Bronchial epithelial cell (primary cell): ENCODE measurements around the gene GRK7. TPM values are rescaled to one million over a fixed set of nuclear protein-coding genes. Genes with fewer than 3 reads are reported as not detected.
A peak's percentile ranks its signal among the peaks of the same experiment; 100 is the strongest.
"Not testable (repeated sequence)": the region's sequence is repeated elsewhere in the genome, so short reads cannot be mapped to it uniquely, and the experiment has no call there.

ENCODE experiments used
- DNase-seq: peaks from one replicate; pipeline ENCODE4 v3.0.0-alpha.2; 2010; ENCODE audit warnings: low read depth
- FAIRE-seq: peaks from 2 replicates; lab custom pipeline; 2011; peaks lifted over from hg19 to GRCh38; lab: Jason Lieb, UNC
- H3K27me3 ChIP-seq: 2 replicates; pipeline ENCODE4 v1.5.1; 2011; ENCODE audit warnings: low read length; ENCODE audit not compliant: control insufficient read depth, insufficient read depth
- H3K36me3 ChIP-seq: 2 replicates; pipeline ENCODE4 v1.5.1; 2011; ENCODE audit warnings: low read length; ENCODE audit not compliant: control insufficient read depth, insufficient read depth
- H3K4me3 ChIP-seq: 2 replicates; pipeline ENCODE4 v1.5.1; 2011; ENCODE audit warnings: mild to moderate bottlenecking, low read depth, low read length, control low read depth
- total RNA-seq: library from RNA; depleted of rRNA; stranded (reverse); fragments of >200 nt; gene quantifications from 2 replicates; pipeline ENCODE4 v1.2.1, GENCODE V29; 2014
- TF ChIP-seq, protein P1 (sequence below): IDR thresholded peaks from 2 replicates; pipeline ENCODE4 v1.5.1; 2011; ENCODE audit warnings: mild to moderate bottlenecking, moderate library complexity, low read length, control low read depth, inconsistent platforms; ENCODE audit not compliant: insufficient read depth, severe bottlenecking

The GRK7 gene
- total RNA-seq, 1 donor from 2014 or later, result not detected

DNA sequence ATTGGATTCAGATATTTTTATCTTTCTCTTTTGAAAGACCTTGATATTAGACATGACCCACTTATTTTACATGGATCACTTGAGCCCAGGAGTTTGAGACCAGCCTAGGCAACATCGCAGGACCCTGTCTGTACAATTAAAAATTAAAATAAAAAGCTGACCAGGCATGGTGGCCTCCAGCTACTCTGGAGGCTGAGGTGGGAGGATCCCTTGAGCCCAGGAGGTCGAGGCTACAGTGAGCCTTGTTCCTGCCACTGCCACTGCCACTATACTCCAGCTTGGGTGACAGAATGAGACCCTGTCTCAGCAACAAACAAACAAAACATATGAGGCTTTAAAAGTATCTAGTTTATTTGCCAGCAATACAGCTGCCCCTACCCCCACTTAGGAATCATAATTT is 23.5 kb upstream of the GRK7 start:
- FAIRE-seq (no peak), DNase-seq (no peak)
- no peaks in the 10 kb centered on the region for H3K27me3 ChIP-seq
- peaks cover 7% of the 10 kb centered on the region for H3K36me3 ChIP-seq
- H3K4me3 ChIP-seq, result peak overlapping the region; percentile 70
- TF ChIP-seq, protein P1, sequence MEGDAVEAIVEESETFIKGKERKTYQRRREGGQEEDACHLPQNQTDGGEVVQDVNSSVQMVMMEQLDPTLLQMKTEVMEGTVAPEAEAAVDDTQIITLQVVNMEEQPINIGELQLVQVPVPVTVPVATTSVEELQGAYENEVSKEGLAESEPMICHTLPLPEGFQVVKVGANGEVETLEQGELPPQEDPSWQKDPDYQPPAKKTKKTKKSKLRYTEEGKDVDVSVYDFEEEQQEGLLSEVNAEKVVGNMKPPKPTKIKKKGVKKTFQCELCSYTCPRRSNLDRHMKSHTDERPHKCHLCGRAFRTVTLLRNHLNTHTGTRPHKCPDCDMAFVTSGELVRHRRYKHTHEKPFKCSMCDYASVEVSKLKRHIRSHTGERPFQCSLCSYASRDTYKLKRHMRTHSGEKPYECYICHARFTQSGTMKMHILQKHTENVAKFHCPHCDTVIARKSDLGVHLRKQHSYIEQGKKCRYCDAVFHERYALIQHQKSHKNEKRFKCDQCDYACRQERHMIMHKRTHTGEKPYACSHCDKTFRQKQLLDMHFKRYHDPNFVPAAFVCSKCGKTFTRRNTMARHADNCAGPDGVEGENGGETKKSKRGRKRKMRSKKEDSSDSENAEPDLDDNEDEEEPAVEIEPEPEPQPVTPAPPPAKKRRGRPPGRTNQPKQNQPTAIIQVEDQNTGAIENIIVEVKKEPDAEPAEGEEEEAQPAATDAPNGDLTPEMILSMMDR, result no peak

DNA sequence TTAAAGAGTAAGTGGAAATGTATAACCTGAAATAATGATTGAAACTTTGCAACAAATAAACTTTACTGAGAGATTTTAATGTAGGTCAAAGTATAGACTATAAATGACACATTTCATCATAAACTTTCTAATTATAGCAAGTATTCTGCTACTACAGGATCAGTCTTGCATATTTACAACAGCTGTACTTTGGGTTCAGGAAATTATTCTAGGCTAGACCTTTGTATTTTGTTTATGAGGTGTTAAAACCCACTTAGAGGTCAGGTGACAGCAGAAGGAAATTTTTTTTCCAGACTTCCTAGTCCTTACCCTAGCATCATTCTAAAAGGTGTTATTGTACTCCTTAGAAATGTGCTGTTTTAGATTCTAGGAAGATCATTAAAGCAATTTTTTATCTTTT is 22.9 kb upstream of the GRK7 start:
- Histone ChIP-seq H3K27me3 (no peaks in the 10 kb centered on the region), H3K4me3 (no peak overlapping the region), H3K36me3 (peaks cover 11% of the 10 kb centered on the region)
- DNase-seq (no peak), FAIRE-seq (no peak)
- TF ChIP-seq, protein P1, result no peak

DNA sequence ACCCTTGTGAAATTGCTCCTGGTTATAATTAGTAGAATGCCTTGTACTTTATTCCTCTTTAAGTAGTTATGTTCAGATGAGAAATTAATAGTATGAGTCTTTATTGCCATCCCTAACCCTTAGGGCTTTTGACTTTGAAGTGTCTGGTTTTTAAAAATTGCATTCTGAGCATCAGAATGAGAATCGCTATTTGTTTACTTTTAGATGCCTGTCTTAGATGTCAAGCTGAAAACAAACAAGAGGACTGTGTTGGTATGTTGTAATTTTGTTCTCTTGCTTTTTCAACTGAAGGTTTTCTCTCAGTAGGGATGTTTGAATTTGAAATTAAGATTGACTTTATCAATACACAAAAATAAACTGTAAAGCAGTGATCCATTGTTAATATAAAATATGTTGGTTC is 19.9 kb upstream of the GRK7 start:
- no peaks in the 10 kb centered on the region for H3K27me3 ChIP-seq
- TF ChIP-seq, protein P1, result no peak
- no peak for DNase-seq
- H3K4me3 ChIP-seq, result no peak overlapping the region
- no peak for FAIRE-seq
- peaks cover 14% of the 10 kb centered on the region for H3K36me3 ChIP-seq

DNA sequence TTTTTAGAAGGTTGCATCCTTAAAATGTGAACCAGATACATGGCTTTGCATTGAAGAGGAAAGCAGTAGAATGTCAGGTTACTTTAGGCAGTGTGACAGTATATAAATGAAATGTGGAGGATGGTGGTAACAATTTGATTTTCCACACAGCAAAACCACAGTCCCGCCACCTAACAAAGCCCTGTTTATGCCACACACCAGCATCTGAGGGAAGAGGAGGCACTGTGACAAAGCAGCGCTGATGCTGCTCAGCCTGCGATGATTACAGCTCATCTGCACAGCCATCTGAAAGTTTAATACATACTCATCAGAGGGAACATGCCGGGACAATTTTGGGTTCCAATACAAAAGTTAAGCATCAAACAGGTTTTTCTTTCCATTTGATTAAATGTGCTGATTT is 16.2 kb upstream of the GRK7 start:
- no peaks in the 10 kb centered on the region for H3K27me3 ChIP-seq
- TF ChIP-seq, protein P1, result no peak
- no peak overlapping the region for H3K4me3 ChIP-seq
- DNase-seq, result no peak
- FAIRE-seq, result no peak
- H3K36me3 ChIP-seq, result peaks cover 13% of the 10 kb centered on the region

DNA sequence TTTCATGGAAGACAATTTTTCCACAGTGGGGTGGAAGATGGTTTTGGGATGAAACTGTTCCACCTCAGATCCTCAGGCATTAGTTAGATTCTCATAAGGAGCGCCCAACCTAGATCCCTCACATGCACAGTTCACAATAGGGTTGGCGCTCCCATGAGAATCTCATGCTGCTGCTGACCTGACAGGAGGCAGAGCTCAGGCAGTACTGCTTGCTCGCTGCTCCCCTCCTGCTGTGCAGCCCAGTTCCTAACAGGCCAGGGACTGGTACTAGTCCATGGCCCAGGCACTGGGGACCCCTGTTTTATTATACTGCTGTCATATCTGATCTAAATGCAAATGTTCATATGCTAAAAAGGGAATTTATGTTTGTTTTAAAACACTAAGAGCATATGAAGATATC is 9.8 kb upstream of the GRK7 start:
- FAIRE-seq, result no peak
- no peak overlapping the region for H3K4me3 ChIP-seq
- TF ChIP-seq, protein P1, result no peak
- no peak for DNase-seq
- no peaks in the 10 kb centered on the region for H3K36me3 ChIP-seq
- H3K27me3 ChIP-seq, result no peaks in the 10 kb centered on the region

DNA sequence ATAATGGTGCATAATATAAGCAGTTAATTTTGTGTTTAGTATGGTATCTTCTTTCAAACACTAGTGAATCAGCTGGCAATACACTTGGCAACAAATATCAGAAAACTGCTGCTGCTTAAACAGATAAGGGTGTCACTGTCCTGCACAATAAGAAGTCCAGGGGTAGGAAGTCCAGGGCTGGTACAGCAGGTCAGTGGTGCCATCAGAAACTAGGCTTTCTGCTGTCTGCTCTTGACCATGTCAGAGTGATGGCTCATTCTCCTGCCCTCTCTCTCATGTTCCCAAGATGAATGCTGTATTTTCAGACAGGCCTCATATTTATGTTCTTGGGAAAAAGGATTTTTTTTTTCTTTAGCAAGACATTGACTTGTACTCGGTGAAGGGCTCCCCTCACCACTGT is 9.2 kb upstream of the GRK7 start:
- Histone ChIP-seq H3K36me3 (no peaks in the 10 kb centered on the region), H3K4me3 (no peak overlapping the region), H3K27me3 (no peaks in the 10 kb centered on the region)
- FAIRE-seq, result no peak
- TF ChIP-seq, protein P1, result no peak
- DNase-seq, result no peak

DNA sequence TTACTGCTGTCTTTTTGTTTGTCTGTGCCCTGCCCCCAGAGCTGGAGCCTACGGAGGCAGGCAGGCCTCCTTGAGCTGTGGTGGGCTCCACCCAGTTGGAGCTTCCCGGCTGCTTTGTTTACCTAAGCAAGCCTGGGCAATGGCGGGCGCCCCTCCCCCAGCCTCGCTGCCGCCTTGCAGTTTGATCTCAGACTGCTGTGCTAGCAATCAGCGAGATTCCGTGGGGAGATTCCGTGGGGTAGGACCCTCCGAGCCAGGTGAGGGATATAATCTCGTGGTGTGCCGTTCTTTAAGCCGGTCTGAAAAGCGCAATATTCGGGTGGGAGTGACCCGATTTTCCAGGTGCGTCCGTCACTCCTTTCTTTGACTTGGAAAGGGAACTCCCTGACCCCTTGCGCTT is 656 bp upstream of the GRK7 start:
- FAIRE-seq, H3K36me3 ChIP-seq, H3K27me3 ChIP-seq, H3K4me3 ChIP-seq, DNase-seq: not testable (repeated sequence)
